Stomach (tissue), 19 donors: ENCODE data around the gene DTYMK. TPM values are rescaled to one million over a fixed set of nuclear protein-coding genes. Genes with fewer than 3 reads are reported as not detected.

Experiments
- DNase-seq, 2 donors: peaks; one replicate each; pipeline versions ENCODE4 v3.0.0 to v3.0.0-alpha.2; 2013 to 2019
- H3K27ac ChIP-seq, 5 donors: fragments of 200-600 bp in 4 of 5; sonication (generic) in 4 of 5; one replicate each; pipeline ENCODE4 v1.5.1; 2013 to 2019; ENCODE audit warnings: mild to moderate bottlenecking in 1 of 5, moderate library complexity in 1 of 5
- H3K27me3 ChIP-seq, 3 donors: fragments of 200-600 bp; sonication (generic); one replicate each; pipeline ENCODE4 v1.5.1; 2017 to 2019; ENCODE audit warnings: mixed run types in 1 of 3
- H3K36me3 ChIP-seq, 4 donors: fragments of 200-600 bp; sonication (generic); 1 replicate in 3 of 4; 2 replicates in 1 of 4; pipeline ENCODE4 v1.5.1; 2016 to 2019
- H3K4me1 ChIP-seq, 4 donors: fragments of 200-600 bp; sonication (generic); one replicate each; pipeline ENCODE4 v1.5.1; 2016 to 2019
- H3K4me3 ChIP-seq, 4 donors: fragments of 200-600 bp; sonication (generic) in 3 of 4; one replicate each; pipeline ENCODE4 v1.5.1; 2016 to 2019; ENCODE audit warnings: mild to moderate bottlenecking in 1 of 4
- H3K9me3 ChIP-seq, 4 donors: fragments of 200-600 bp; sonication (generic); one replicate each; pipeline ENCODE4 v1.5.1; 2016 to 2019
- CTCF ChIP-seq, 7 experiments: fragments of 450-650 bp in 4 of 7; fragments of 200-600 bp in 3 of 7; sonication (generic) in 3 of 7; IDR thresholded peaks; one replicate each; pipeline ENCODE4 v1.5.1; 2016 to 2019; ENCODE audit warnings: antibody characterized with exemption in 7 of 7, control low read depth in 2 of 7, mild to moderate bottlenecking in 1 of 7
- EP300 ChIP-seq: sonication (generic); formaldehyde crosslinking; IDR thresholded peaks from one replicate; pipeline ENCODE4 v1.6.1; 2017; ENCODE audit warnings: antibody characterized with exemption
- POLR2A ChIP-seq, 4 donors: fragments of 450-650 bp; IDR thresholded peaks; one replicate each; pipeline ENCODE4 v1.6.1; 2016; ENCODE audit warnings: antibody characterized with exemption in 4 of 4, control low read depth in 2 of 4, mild to moderate bottlenecking in 1 of 4, moderate library complexity in 1 of 4
- POLR2AphosphoS5 ChIP-seq, 3 donors: sonication (generic); formaldehyde crosslinking; IDR thresholded peaks; one replicate each; pipeline ENCODE4 v1.6.1; 2016; ENCODE audit warnings: antibody characterized with exemption in 3 of 3
- WGBS, 5 donors: extraction: QIAGEN DNeasy Blood & Tissue Kit in 3 of 5; methylation state at CpG; one replicate each; pipeline versions ENCODE4 v1.1.5 to v1.1.7; 2013 to 2018; 5-methylcytosine and 5-hydroxymethylcytosine counted together
- intact Hi-C: fragments of 100-400 bp; cut with DNase I; formaldehyde crosslinking; loops from one replicate; pipeline ENCODE4 v1.15.1; 2023; ENCODE audit warnings: low total_unique reads
- long read RNA-seq, 10 donors: transcript quantifications; one replicate each; lab custom pipeline, GENCODE V29; 2026
- polyA plus RNA-seq, 3 donors: library from polyadenylated mRNA; stranded (reverse); fragments of 200-250 nt; gene quantifications; one replicate each; pipeline ENCODE4 v1.2.3, GENCODE V29; 2013
- total RNA-seq, 5 donors: library from RNA; depleted of rRNA; stranded (reverse); fragments of >200 nt; gene quantifications; one replicate each; pipeline versions ENCODE4 v1.1.0 to v1.2.3, GENCODE V29; 2014 to 2016
- donor health status: healthy with polysubstance abuse.
- donor health status: Bipolar disorder and iron deficiency.
- donor health status: healthy.

DTYMK gene
- total RNA-seq (10 to 100 TPM in 3 of 5 donors, 1 to 10 TPM in 2; 3.5 to 50.0 (median 14.1) TPM), polyA plus RNA-seq (10 to 100 TPM; 16.5 to 29.9 (median 26.9) TPM)
- long read RNA-seq, donor 1, transcript DTYMK-201 (5 exons, 1,232 nt): major isoform, 8 of 16 reads
- long read RNA-seq, donor 1, partial matches to known transcripts: 6 of 16 reads
- long read RNA-seq, donor 1, other reads (novel, unspliced or antisense): 0 of 16 reads
- long read RNA-seq, donor 2, transcript DTYMK-201 (5 exons, 1,232 nt): major isoform, 10 of 26 reads
- long read RNA-seq, donor 2, partial matches to known transcripts: 14 of 26 reads
- long read RNA-seq, donor 2, other reads (novel, unspliced or antisense): 0 of 26 reads
- long read RNA-seq, donor 3, partial matches to known transcripts: 0 of 4 reads
- long read RNA-seq, donor 3, other reads (novel, unspliced or antisense): 0 of 4 reads
- long read RNA-seq, donor 4, partial matches to known transcripts: 0 of 2 reads
- long read RNA-seq, donor 4, other reads (novel, unspliced or antisense): 0 of 2 reads
- long read RNA-seq, donor 5, partial matches to known transcripts: 5 of 14 reads
- long read RNA-seq, donor 5, other reads (novel, unspliced or antisense): 0 of 14 reads
- long read RNA-seq, donor 6: 0 reads
- long read RNA-seq, donor 7, transcript DTYMK-201 (5 exons, 1,232 nt): major isoform, 13 of 18 reads
- long read RNA-seq, donor 7, transcript DTYMK-202 (4 exons, 1,089 nt): minor isoform, 5 of 18 reads
- long read RNA-seq, donor 7, partial matches to known transcripts: 0 of 18 reads
- long read RNA-seq, donor 7, other reads (novel, unspliced or antisense): 0 of 18 reads
- long read RNA-seq, donor 8, transcript DTYMK-201 (5 exons, 1,232 nt): major isoform, 9 of 19 reads
- long read RNA-seq, donor 8, partial matches to known transcripts: 8 of 19 reads
- long read RNA-seq, donor 8, other reads (novel, unspliced or antisense): 0 of 19 reads
- long read RNA-seq, donor 9, transcript DTYMK-201 (5 exons, 1,232 nt): major isoform, 7 of 29 reads
- long read RNA-seq, donor 9, partial matches to known transcripts: 19 of 29 reads
- long read RNA-seq, donor 9, other reads (novel, unspliced or antisense): 0 of 29 reads
- long read RNA-seq, donor 10, transcript DTYMK-201 (5 exons, 1,232 nt): major isoform, 8 of 11 reads
- long read RNA-seq, donor 10, partial matches to known transcripts: 0 of 11 reads
- long read RNA-seq, donor 10, other reads (novel, unspliced or antisense): 0 of 11 reads

- Histone ChIP-seq H3K27me3 (no peaks in the 10 kb centered on the region), H3K4me1 (peaks cover 17 to 43% (median 38%) of the 10 kb centered on the region in 4 donors), H3K4me3 (peak within 1 kb of the TSS; percentile 84 to 99 (median 96)), H3K27ac (peak within 1 kb of the TSS; percentile 91 to 96 (median 95)), H3K36me3 (peaks cover 10 to 43% (median 36%) of the 10 kb centered on the region in 4 donors), H3K9me3 (no peaks in the 10 kb centered on the region)
- intact Hi-C loops: no loop called here
- TF ChIP-seq POLR2A (IDR thresholded peaks at IDR 0.05): no peak
- TF ChIP-seq POLR2AphosphoS5 (IDR thresholded peaks at IDR 0.05): peak; percentile 92 to 99 (median 95)
- peak; percentile 98 to 99 for DNase-seq
- 0 to 1% (median 0%) methylated on average over 60 to 102 of the region's 102 CpGs for WGBS, 5 donors
These were observed at the start of gene DTYMK for GRCh38 chr2:241686650-241687425. Gene DTYMK (minus strand): TSS chr2:241686815. CDS start chr2:241686783, 32 bp downstream.

- H3K4me3 ChIP-seq: peak overlapping the region in 1 of 4 donors; percentile 91
- WGBS, 5 donors: 74 to 79% (median 78%) methylated on average over 3 of the region's 3 CpGs
- intact Hi-C loops: no loop called here
- H3K36me3 ChIP-seq: peaks cover 0 to 11% (median 4%) of the 10 kb centered on the region in 4 donors
- TF ChIP-seq POLR2AphosphoS5 (IDR thresholded peaks at IDR 0.05): no peak
- no peak for TF ChIP-seq CTCF (IDR thresholded peaks at IDR 0.05)
- TF ChIP-seq EP300: no peak
- TF ChIP-seq POLR2A (IDR thresholded peaks at IDR 0.05): no peak
- no peaks in the 10 kb centered on the region for H3K27me3 ChIP-seq
- H3K27ac ChIP-seq: no peak overlapping the region
- H3K4me1 ChIP-seq: peaks cover 5 to 52% (median 17%) of the 10 kb centered on the region in 4 donors
- no peaks in the 10 kb centered on the region for H3K9me3 ChIP-seq
- no peak for DNase-seq
These were observed 49.5 kb upstream of the DTYMK start for GRCh38 chr2:241736111-241736510.

GRCh38 chr2:241734467-241735208 is 48.0 kb upstream of the DTYMK start, which contains the start of gene D2HGDH:
Gene D2HGDH (plus strand): TSS chr2:241734630. CDS start chr2:241735225, 595 bp downstream.
- H3K36me3 ChIP-seq: peaks cover 0 to 8% (median 4%) of the 10 kb centered on the region in 4 donors
- H3K4me1 ChIP-seq: peaks cover 5 to 37% (median 17%) of the 10 kb centered on the region in 4 donors
- TF ChIP-seq POLR2AphosphoS5 (IDR thresholded peaks at IDR 0.05): peak in 2 of 3 donors; percentile 75 to 78
- TF ChIP-seq POLR2A (IDR thresholded peaks at IDR 0.05): no peak
- no peaks in the 10 kb centered on the region for H3K27me3 ChIP-seq
- WGBS, 5 donors: 1 to 2% (median 1%) methylated on average over 9 to 96 of the region's 98 CpGs
- DNase-seq: peak; percentile 97
- peak within 1 kb of the TSS; percentile 85 to 93 (median 92) for H3K4me3 ChIP-seq
- intact Hi-C loops: no loop called here
- peak within 1 kb of the TSS; percentile 88 to 94 (median 93) for H3K27ac ChIP-seq
- H3K9me3 ChIP-seq: no peaks in the 10 kb centered on the region

- no peaks in the 10 kb centered on the region for H3K9me3 ChIP-seq
- 0 to 3% (median 1%) methylated on average over 5 to 25 of the region's 25 CpGs for WGBS, 5 donors
- no peaks in the 10 kb centered on the region for H3K27me3 ChIP-seq
- peak overlapping the region; percentile 85 to 93 (median 92) for H3K4me3 ChIP-seq
- peaks cover 5 to 34% (median 17%) of the 10 kb centered on the region in 4 donors for H3K4me1 ChIP-seq
- peak overlapping the region; percentile 53 to 94 (median 93) for H3K27ac ChIP-seq
- TF ChIP-seq POLR2AphosphoS5 (IDR thresholded peaks at IDR 0.05) (no peak), EP300 (no peak), CTCF (IDR thresholded peaks at IDR 0.05) (no peak), POLR2A (IDR thresholded peaks at IDR 0.05) (no peak)
- no peak for DNase-seq
- intact Hi-C loops: no loop called here
- peaks cover 0 to 8% (median 1%) of the 10 kb centered on the region in 4 donors for H3K36me3 ChIP-seq
These were observed 47.5 kb upstream of the DTYMK start for GRCh38 chr2:241734208-241734466.
